OCI-LY1 (cell line): ENCODE results near the gene PLXNB3.

Experiments
- CTCF ChIP-seq: fragments of 200-600 bp; sonication (generic), shearing (Covaris generic); IDR thresholded peaks from 2 replicates; pipeline ENCODE4 v1.5.1; 2017; ENCODE audit warnings: mild to moderate bottlenecking, antibody characterized with exemption, low read length, moderate library complexity, mixed read lengths
- EZH2 ChIP-seq: fragments of 200-600 bp; sonication (generic), shearing (Covaris generic); IDR thresholded peaks from 2 replicates; pipeline ENCODE4 v1.8.0; 2017; ENCODE audit warnings: borderline replicate concordance, mixed run types, mild to moderate bottlenecking, antibody characterized with exemption, low read length, moderate library complexity, mixed read lengths

- TF ChIP-seq CTCF (no peak), EZH2 (no peak)
These were observed 44.3 kb upstream of the PLXNB3 start for GRCh38 chrX:153719701-153720100.
